ENCODE measurements around the gene CAV2.

- TF ChIP-seq CTCF (IDR thresholded peaks at IDR 0.05; ENCODE audit: low read length), result no peak
- TF ChIP-seq EZH2 (IDR thresholded peaks at IDR 0.05; ENCODE audit: borderline replicate concordance, low read length), result no peak
These were observed 57.6 kb downstream of the CAV2 start for GRCh38 chr7:116557066-116557585.
